GM23338 (cell line): Measurements from ENCODE around the gene FAM3D. TPM values are rescaled to one million over a fixed set of nuclear protein-coding genes. Genes with fewer than 3 reads are reported as not detected.

Experiments used
- ATAC-seq: fragments of 200-7000 bp; cut with Tn5 transposase; 3 replicates; pipeline ENCODE4 v1.9.1; 2020
- DNase-seq: peaks from one replicate; pipeline ENCODE4 v3.0.0-alpha.2; 2015; ENCODE audit warnings: low spot score
- H2AFZ ChIP-seq: fragments of 200-600 bp; sonication (generic); 2 replicates; pipeline ENCODE4 v1.8.0; 2016; ENCODE audit warnings: antibody characterized with exemption, mild to moderate bottlenecking, moderate library complexity
- H3F3A ChIP-seq: fragments of 200-600 bp; sonication (generic); replicated peaks from 2 replicates; pipeline ENCODE4 v1.8.0; 2017; ENCODE audit warnings: antibody characterized with exemption, mixed run types, low read depth
- H3K27ac ChIP-seq: fragments of 200-600 bp; sonication (generic); 2 replicates; pipeline ENCODE4 v1.6.1; 2016; ENCODE audit warnings: low read depth
- H3K27me3 ChIP-seq: fragments of 200-600 bp; sonication (generic); 2 replicates; pipeline ENCODE4 v1.8.0; 2016; ENCODE audit warnings: mild to moderate bottlenecking, mixed run types, moderate library complexity; ENCODE audit not compliant: insufficient read depth
- H3K36me3 ChIP-seq: fragments of 200-600 bp; sonication (generic); 2 replicates; pipeline ENCODE4 v1.8.0; 2016; ENCODE audit warnings: mild to moderate bottlenecking; ENCODE audit not compliant: insufficient read depth
- H3K4me1 ChIP-seq: fragments of 200-600 bp; sonication (generic); 2 replicates; pipeline ENCODE4 v1.8.0; 2016; ENCODE audit warnings: mild to moderate bottlenecking, moderate library complexity; ENCODE audit not compliant: insufficient read depth
- H3K4me2 ChIP-seq: fragments of 200-600 bp; sonication (generic); 2 replicates; pipeline ENCODE4 v1.7.1; 2017; ENCODE audit warnings: mixed run types
- H3K4me3 ChIP-seq: fragments of 200-600 bp; sonication (generic); 2 replicates; pipeline ENCODE4 v1.6.1; 2016; ENCODE audit warnings: mixed run types
- H3K79me2 ChIP-seq: fragments of 200-600 bp; sonication (generic); replicated peaks from 2 replicates; pipeline ENCODE4 v1.8.0; 2017; ENCODE audit warnings: mild to moderate bottlenecking; ENCODE audit not compliant: insufficient read depth
- H3K9me2 ChIP-seq: fragments of 200-600 bp; sonication (generic); 2 replicates; pipeline ENCODE4 v1.8.0; 2017; ENCODE audit not compliant: insufficient read depth
- H4K20me1 ChIP-seq: fragments of 200-600 bp; sonication (generic); replicated peaks from 2 replicates; pipeline ENCODE4 v1.8.0; 2017; ENCODE audit warnings: mild to moderate bottlenecking; ENCODE audit not compliant: insufficient read depth
- H3K27ac Mint-ChIP-seq: 2 replicates; pipeline ENCODE4 v1.8.0; 2020; ENCODE audit warnings: inconsistent platforms, mild to moderate bottlenecking, moderate library complexity, mixed read lengths
- H3K27me3 Mint-ChIP-seq: 3 replicates; pipeline ENCODE4 v1.8.0; 2022; ENCODE audit warnings: low read depth, mild to moderate bottlenecking, moderate library complexity, mixed read lengths, inconsistent platforms; ENCODE audit not compliant: insufficient read depth, poor library complexity
- H3K36me3 Mint-ChIP-seq: 3 replicates; pipeline ENCODE4 v1.8.0; 2021; ENCODE audit warnings: low read depth, mild to moderate bottlenecking, inconsistent platforms, moderate library complexity, mixed read lengths
- H3K4me1 Mint-ChIP-seq: 3 replicates; pipeline ENCODE4 v1.8.0; 2020; ENCODE audit warnings: mild to moderate bottlenecking, inconsistent platforms, mixed read lengths
- H3K4me3 Mint-ChIP-seq: 3 replicates; pipeline ENCODE4 v1.8.0; 2021; ENCODE audit warnings: moderate library complexity, mild to moderate bottlenecking, inconsistent platforms, mixed read lengths
- H3K9me3 Mint-ChIP-seq: 3 replicates; pipeline ENCODE4 v1.8.0; 2020; ENCODE audit warnings: moderate library complexity, mild to moderate bottlenecking, inconsistent platforms, mixed read lengths
- CREB1 ChIP-seq: fragments of 250-450 bp; sonication (Bioruptor Pico); IDR thresholded peaks from 2 replicates; pipeline ENCODE4 v1.5.0; 2020; ENCODE audit warnings: low read depth, mild to moderate bottlenecking, moderate library complexity
- CTCF ChIP-seq, 2 experiments: fragments of 200-600 bp in 1 of 2; sonication (generic) in 1 of 2; conservative IDR thresholded peaks; 2 replicates each; pipeline versions ENCODE4 v1.5.1 to v1.6.1; 2016 to 2017; ENCODE audit warnings: antibody characterized with exemption in 2 of 2, low read depth in 2 of 2, mild to moderate bottlenecking in 2 of 2, moderate library complexity in 1 of 2
- EZH2 ChIP-seq: fragments of 200-600 bp; sonication (generic); IDR thresholded peaks from one replicate; pipeline ENCODE4 v1.8.0; 2017; ENCODE audit warnings: antibody characterized with exemption, mild to moderate bottlenecking, low read depth; ENCODE audit not compliant: unreplicated experiment
- EZH2phosphoT487 ChIP-seq: fragments of 200-600 bp; sonication (generic); IDR thresholded peaks from one replicate; pipeline ENCODE4 v1.8.1; 2018; ENCODE audit warnings: antibody characterized with exemption; ENCODE audit not compliant: unreplicated experiment
- JUNB ChIP-seq: IDR thresholded peaks from one replicate; pipeline ENCODE4 v1.6.1; 2016; ENCODE audit warnings: antibody characterized with exemption; ENCODE audit not compliant: unreplicated experiment
- NANOG ChIP-seq: IDR thresholded peaks from 2 replicates; pipeline ENCODE4 v1.6.1; 2016; ENCODE audit warnings: antibody characterized with exemption, borderline replicate concordance
- ZNF114 ChIP-seq: fragments of 250-450 bp; sonication (Bioruptor Pico); IDR thresholded peaks from 2 replicates; pipeline ENCODE4 v1.5.0; 2020; ENCODE audit warnings: mild to moderate bottlenecking, moderate library complexity
- ZNF331 ChIP-seq: fragments of 250-450 bp; sonication (Bioruptor Pico); IDR thresholded peaks from 2 replicates; pipeline ENCODE4 v1.5.0; 2020; ENCODE audit warnings: low read depth, mild to moderate bottlenecking, moderate library complexity
- ZNF462 ChIP-seq: fragments of 250-450 bp; sonication (Bioruptor Pico); IDR thresholded peaks from 2 replicates; pipeline ENCODE4 v1.5.0; 2020; ENCODE audit warnings: mild to moderate bottlenecking, moderate library complexity
- polyA plus RNA-seq: library from polyadenylated mRNA; unstranded; fragments of >200 nt; fragmentation: Nextera tagmentation; extraction: Ambion mirVana; gene quantifications from 2 replicates; pipeline ENCODE4 v1.2.1, GENCODE V29; 2016
- total RNA-seq: library from RNA; depleted of rRNA; stranded (reverse); fragments of >200 nt; shearing (Covaris generic); gene quantifications from 2 replicates; pipeline ENCODE4 v1.2.3, GENCODE V29; 2014
- TF ChIP-seq, protein P1 (sequence below): IDR thresholded peaks from 2 replicates; pipeline ENCODE4 v1.6.1; 2016; ENCODE audit warnings: antibody characterized with exemption

FAM3D gene
- total and polyA plus RNA-seq, 2 experiments from 2014 or later, result 0.26 TPM; not detected in 1

- Histone ChIP-seq H3K27me3 (no peaks in the 10 kb centered on the region), H4K20me1 (no peaks in the 10 kb centered on the region), H3K4me2 (no peak overlapping the region), H3K79me2 (no peaks in the 10 kb centered on the region), H3F3A (no peaks in the 10 kb centered on the region), H2AFZ (no peak overlapping the region), H3K4me3 (no peak overlapping the region), H3K27ac (no peak overlapping the region), H3K36me3 (no peaks in the 10 kb centered on the region), H3K9me2 (peaks cover 16% of the 10 kb centered on the region), H3K4me1 (no peaks in the 10 kb centered on the region)
- ATAC-seq (no peak), DNase-seq (no peak)
- H3K4me3 Mint-ChIP-seq, result no peak overlapping the region
- H3K36me3 Mint-ChIP-seq, result no peaks in the 10 kb centered on the region
- no peaks in the 10 kb centered on the region for H3K4me1 Mint-ChIP-seq
- peaks cover 9% of the 10 kb centered on the region; the same call in 1 of the 3 replicates for H3K9me3 Mint-ChIP-seq
- TF ChIP-seq CREB1 (CRISPR knock-in tag), result no peak
- no peak for TF ChIP-seq ZNF114 (CRISPR knock-in tag)
- no peak for TF ChIP-seq EZH2
- no peak for TF ChIP-seq CTCF (conservative IDR thresholded peaks at IDR 0.05; ENCODE audit: low read depth in 2 of 2)
- TF ChIP-seq JUNB, result no peak
- TF ChIP-seq ZNF462, result no peak
- TF ChIP-seq NANOG, result no peak
- TF ChIP-seq EZH2phosphoT487, result no peak
- TF ChIP-seq, protein P1, sequence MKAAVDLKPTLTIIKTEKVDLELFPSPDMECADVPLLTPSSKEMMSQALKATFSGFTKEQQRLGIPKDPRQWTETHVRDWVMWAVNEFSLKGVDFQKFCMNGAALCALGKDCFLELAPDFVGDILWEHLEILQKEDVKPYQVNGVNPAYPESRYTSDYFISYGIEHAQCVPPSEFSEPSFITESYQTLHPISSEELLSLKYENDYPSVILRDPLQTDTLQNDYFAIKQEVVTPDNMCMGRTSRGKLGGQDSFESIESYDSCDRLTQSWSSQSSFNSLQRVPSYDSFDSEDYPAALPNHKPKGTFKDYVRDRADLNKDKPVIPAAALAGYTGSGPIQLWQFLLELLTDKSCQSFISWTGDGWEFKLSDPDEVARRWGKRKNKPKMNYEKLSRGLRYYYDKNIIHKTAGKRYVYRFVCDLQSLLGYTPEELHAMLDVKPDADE, result no peak
- no peak for TF ChIP-seq ZNF331
- H3K27ac Mint-ChIP-seq, result no peak overlapping the region
- H3K27me3 Mint-ChIP-seq, result no peaks in the 10 kb centered on the region
Observed at GRCh38 chr3:58707390-58707930, 40.9 kb upstream of the FAM3D start.
